Stomach (tissue), 4 donors: ENCODE measurements around the gene NEK6.

Experiments used
- EP300 ChIP-seq: sonication (generic); formaldehyde crosslinking; IDR thresholded peaks from one replicate; pipeline ENCODE4 v1.6.1; 2017; ENCODE audit warnings: antibody characterized with exemption
- POLR2A ChIP-seq, 4 donors: fragments of 450-650 bp; IDR thresholded peaks; one replicate each; pipeline ENCODE4 v1.6.1; 2016; ENCODE audit warnings: antibody characterized with exemption in 4 of 4, control low read depth in 2 of 4, mild to moderate bottlenecking in 1 of 4, moderate library complexity in 1 of 4
- POLR2AphosphoS5 ChIP-seq, 3 donors: sonication (generic); formaldehyde crosslinking; IDR thresholded peaks; one replicate each; pipeline ENCODE4 v1.6.1; 2016; ENCODE audit warnings: antibody characterized with exemption in 3 of 3
- TF ChIP-seq, protein P1 (sequence below), 7 experiments: fragments of 450-650 bp in 4 of 7; fragments of 200-600 bp in 3 of 7; sonication (generic) in 3 of 7; IDR thresholded peaks; one replicate each; pipeline ENCODE4 v1.5.1; 2016 to 2019; ENCODE audit warnings: antibody characterized with exemption in 7 of 7, control low read depth in 2 of 7, mild to moderate bottlenecking in 1 of 7

DNA sequence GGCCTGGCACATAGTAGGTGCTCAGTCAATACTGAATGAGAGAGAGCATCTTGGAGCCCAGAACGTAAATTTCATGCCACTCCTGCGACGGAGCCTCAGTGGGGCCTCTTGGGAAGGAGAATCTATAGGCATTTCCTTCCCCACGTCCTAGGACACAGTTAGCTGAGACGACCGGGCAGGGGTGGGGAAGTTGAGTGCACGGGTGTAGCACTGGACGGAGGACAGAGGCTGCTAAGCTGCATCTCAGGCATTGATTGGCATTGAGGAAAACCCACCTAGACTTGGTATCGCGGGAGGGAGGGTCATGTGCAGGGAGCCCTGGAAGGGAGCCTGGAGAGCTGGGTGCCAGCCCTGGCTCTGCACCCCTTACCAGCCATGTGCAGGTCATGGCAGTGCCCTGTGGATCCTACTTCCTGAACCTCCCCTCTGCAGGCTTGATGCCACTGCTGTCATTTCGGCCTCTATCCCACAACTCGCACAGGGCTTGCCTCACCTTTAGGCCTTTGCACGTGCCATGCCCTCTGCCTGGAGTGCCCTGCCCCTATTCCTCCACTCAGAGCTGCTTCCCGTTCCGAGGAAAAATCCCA is 25.6 kb downstream of the NEK6 start:
- TF ChIP-seq POLR2A (IDR thresholded peaks at IDR 0.05) (no peak), POLR2AphosphoS5 (IDR thresholded peaks at IDR 0.05) (no peak), EP300 (no peak)
- TF ChIP-seq, protein P1, sequence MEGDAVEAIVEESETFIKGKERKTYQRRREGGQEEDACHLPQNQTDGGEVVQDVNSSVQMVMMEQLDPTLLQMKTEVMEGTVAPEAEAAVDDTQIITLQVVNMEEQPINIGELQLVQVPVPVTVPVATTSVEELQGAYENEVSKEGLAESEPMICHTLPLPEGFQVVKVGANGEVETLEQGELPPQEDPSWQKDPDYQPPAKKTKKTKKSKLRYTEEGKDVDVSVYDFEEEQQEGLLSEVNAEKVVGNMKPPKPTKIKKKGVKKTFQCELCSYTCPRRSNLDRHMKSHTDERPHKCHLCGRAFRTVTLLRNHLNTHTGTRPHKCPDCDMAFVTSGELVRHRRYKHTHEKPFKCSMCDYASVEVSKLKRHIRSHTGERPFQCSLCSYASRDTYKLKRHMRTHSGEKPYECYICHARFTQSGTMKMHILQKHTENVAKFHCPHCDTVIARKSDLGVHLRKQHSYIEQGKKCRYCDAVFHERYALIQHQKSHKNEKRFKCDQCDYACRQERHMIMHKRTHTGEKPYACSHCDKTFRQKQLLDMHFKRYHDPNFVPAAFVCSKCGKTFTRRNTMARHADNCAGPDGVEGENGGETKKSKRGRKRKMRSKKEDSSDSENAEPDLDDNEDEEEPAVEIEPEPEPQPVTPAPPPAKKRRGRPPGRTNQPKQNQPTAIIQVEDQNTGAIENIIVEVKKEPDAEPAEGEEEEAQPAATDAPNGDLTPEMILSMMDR (IDR thresholded peaks at IDR 0.05) = no peak
